Peyer's patch (tissue), 4 donors: Measurements from ENCODE around the gene TNN. TPM values are rescaled to one million over a fixed set of nuclear protein-coding genes. Genes with fewer than 3 reads are reported as not detected.

ENCODE experiments used
- DNase-seq, 3 donors: peaks; one replicate each; pipeline ENCODE4 v3.0.0-alpha.2; 2017 to 2019
- H3K27ac ChIP-seq, 4 donors: fragments of 200-600 bp; sonication (generic); one replicate each; pipeline ENCODE4 v1.5.1; 2016 to 2019
- H3K27me3 ChIP-seq, 2 donors: fragments of 200-600 bp; sonication (generic); one replicate each; pipeline ENCODE4 v1.5.1; 2019
- H3K36me3 ChIP-seq, 3 donors: fragments of 200-600 bp; sonication (generic); one replicate each; pipeline ENCODE4 v1.5.1; 2016 to 2019
- H3K4me1 ChIP-seq, 4 donors: fragments of 200-600 bp; sonication (generic); one replicate each; pipeline ENCODE4 v1.5.1; 2016 to 2019
- H3K4me3 ChIP-seq, 4 donors: fragments of 200-600 bp; sonication (generic); 1 replicate in 3 of 4; 2 replicates in 1 of 4; pipeline ENCODE4 v1.5.1; 2016 to 2019; ENCODE audit warnings: mild to moderate bottlenecking in 1 of 4
- H3K9me3 ChIP-seq, 4 donors: fragments of 200-600 bp; sonication (generic); one replicate each; pipeline ENCODE4 v1.5.1; 2016 to 2019; ENCODE audit warnings: mild to moderate bottlenecking in 1 of 4
- POLR2A ChIP-seq, 2 donors: fragments of 450-650 bp; IDR thresholded peaks; one replicate each; pipeline ENCODE4 v1.5.1; 2017; ENCODE audit warnings: antibody characterized with exemption in 2 of 2, mild to moderate bottlenecking in 2 of 2, moderate library complexity in 2 of 2
- total RNA-seq, 4 donors: library from RNA; depleted of rRNA; stranded (reverse); fragments of >200 nt; gene quantifications; one replicate each; pipeline ENCODE4 v1.1.0, GENCODE V29; 2016
- TF ChIP-seq, protein P1 (sequence below), 6 experiments: fragments of 450-650 bp in 4 of 6; fragments of 200-600 bp in 2 of 6; sonication (generic) in 1 of 6; IDR thresholded peaks; one replicate each; pipeline ENCODE4 v1.5.1; 2017 to 2019; ENCODE audit warnings: antibody characterized with exemption in 6 of 6, mild to moderate bottlenecking in 3 of 6, moderate library complexity in 1 of 6

The TNN gene
- total RNA-seq, 4 donors from 2014 or later: 0.35 to 0.83 TPM; not detected in 2

DNA sequence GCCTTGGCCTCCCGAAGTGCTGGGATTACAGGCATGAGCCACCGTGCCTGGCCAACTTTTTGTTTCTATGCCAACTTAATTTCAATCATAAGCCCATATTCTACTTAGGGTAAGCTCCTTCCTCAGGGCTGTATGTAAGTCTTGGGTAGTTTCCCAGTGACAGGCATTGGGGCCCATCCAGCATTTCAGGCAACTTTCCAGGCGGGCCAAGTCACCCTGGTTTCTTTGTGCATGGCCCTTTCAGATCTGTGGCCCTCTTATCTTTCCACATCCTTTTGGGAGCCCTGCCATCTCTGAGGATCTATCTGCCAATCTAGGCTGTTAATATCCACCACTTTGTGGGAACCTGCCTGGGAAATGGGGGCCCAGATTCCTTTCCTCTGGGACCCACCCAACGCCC lies 58.7 kb downstream of the TNN start:
- no peak for TF ChIP-seq POLR2A (IDR thresholded peaks at IDR 0.05)
- TF ChIP-seq, protein P1, sequence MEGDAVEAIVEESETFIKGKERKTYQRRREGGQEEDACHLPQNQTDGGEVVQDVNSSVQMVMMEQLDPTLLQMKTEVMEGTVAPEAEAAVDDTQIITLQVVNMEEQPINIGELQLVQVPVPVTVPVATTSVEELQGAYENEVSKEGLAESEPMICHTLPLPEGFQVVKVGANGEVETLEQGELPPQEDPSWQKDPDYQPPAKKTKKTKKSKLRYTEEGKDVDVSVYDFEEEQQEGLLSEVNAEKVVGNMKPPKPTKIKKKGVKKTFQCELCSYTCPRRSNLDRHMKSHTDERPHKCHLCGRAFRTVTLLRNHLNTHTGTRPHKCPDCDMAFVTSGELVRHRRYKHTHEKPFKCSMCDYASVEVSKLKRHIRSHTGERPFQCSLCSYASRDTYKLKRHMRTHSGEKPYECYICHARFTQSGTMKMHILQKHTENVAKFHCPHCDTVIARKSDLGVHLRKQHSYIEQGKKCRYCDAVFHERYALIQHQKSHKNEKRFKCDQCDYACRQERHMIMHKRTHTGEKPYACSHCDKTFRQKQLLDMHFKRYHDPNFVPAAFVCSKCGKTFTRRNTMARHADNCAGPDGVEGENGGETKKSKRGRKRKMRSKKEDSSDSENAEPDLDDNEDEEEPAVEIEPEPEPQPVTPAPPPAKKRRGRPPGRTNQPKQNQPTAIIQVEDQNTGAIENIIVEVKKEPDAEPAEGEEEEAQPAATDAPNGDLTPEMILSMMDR (IDR thresholded peaks at IDR 0.05): no peak
- H3K27ac ChIP-seq: no peak overlapping the region
- no peaks in the 10 kb centered on the region for H3K9me3 ChIP-seq
- H3K27me3 ChIP-seq: no peaks in the 10 kb centered on the region
- no peaks in the 10 kb centered on the region for H3K36me3 ChIP-seq
- DNase-seq: no peak
- H3K4me3 ChIP-seq: no peak overlapping the region
- peaks cover 0 to 6% (median 3%) of the 10 kb centered on the region in 4 donors for H3K4me1 ChIP-seq

DNA sequence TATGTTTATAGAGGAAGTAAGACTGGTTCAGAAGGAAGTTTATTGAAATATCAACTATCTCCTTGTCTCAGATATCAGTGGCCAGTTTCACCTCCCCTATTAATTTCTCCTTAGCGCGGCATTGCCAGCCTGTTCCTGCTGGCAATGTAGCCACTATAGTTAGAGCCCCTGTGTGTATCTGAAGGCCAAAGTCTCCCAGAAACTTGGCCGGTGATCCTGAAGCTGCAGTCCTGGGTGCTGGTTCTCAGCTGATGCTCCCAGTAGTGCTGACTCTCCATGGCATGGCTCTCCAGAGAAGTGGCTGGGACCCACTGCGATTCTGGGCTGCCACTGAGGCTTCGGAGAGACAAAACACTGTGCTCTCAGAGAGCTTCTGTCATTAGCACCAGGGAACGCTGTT lies 59.9 kb downstream of the TNN start:
- peaks cover 0 to 6% (median 3%) of the 10 kb centered on the region in 4 donors for H3K4me1 ChIP-seq

DNA sequence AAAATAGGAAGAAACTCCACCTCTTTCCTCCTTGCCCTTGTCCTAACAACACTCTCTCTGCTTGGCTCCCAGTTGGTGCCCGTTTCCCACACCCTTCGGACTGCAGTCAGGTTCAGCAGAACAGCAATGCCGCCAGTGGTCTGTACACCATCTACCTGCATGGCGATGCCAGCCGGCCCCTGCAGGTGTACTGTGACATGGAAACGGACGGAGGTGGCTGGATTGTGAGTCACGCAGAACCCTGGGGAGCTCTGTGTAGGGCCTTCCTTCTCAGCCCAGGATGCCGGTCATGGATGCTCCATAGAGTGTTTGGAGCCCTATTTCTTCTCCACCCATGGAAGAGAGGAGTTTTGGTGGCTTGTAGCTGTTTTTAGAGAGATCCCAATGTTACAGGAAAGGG lies 60.9 kb downstream of the TNN start:
- Histone ChIP-seq H3K27ac (peak overlapping the region in 2 of 4 donors; percentile 36 to 65), H3K27me3 (no peaks in the 10 kb centered on the region), H3K4me3 (no peak overlapping the region), H3K4me1 (peaks cover 0 to 6% (median 3%) of the 10 kb centered on the region in 4 donors), H3K36me3 (no peaks in the 10 kb centered on the region), H3K9me3 (no peaks in the 10 kb centered on the region)
- DNase-seq: no peak
- TF ChIP-seq, protein P1 (IDR thresholded peaks at IDR 0.05): no peak
- no peak for TF ChIP-seq POLR2A (IDR thresholded peaks at IDR 0.05)

More for the DNA sequence above, 59.9 kb downstream of the TNN start:
- H3K36me3 ChIP-seq: no peaks in the 10 kb centered on the region
- no peak overlapping the region for H3K4me3 ChIP-seq
- H3K27ac ChIP-seq: peak overlapping the region in 1 of 4 donors; percentile 65
- H3K9me3 ChIP-seq: no peaks in the 10 kb centered on the region
- H3K27me3 ChIP-seq: no peaks in the 10 kb centered on the region
- no peak for DNase-seq
- TF ChIP-seq, protein P1 (IDR thresholded peaks at IDR 0.05): no peak
- no peak for TF ChIP-seq POLR2A (IDR thresholded peaks at IDR 0.05)

DNA sequence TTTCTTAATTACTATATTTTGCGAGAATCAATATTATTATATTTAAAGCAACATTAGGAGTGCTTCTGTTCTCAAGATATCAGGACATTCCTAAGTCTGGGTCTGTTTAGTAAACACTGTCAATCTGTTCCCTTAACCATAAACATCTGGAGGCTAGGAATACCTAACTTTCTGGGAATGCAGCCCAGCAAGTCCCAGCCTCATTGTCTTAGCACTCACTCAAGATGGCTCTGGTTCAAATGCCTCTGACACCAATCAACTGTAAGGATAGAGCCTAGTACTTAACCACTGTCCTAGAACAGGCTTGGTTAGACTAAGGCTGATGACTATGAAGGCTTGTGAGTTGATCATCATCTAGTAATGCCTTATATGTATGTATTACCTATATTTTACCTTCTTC lies 61.5 kb downstream of the TNN start:
- H3K27me3 ChIP-seq: no peaks in the 10 kb centered on the region
- DNase-seq: no peak
- peaks cover 0 to 6% (median 3%) of the 10 kb centered on the region in 4 donors for H3K4me1 ChIP-seq
- H3K27ac ChIP-seq: peak overlapping the region in 2 of 4 donors; percentile 39 to 65
- no peak overlapping the region for H3K4me3 ChIP-seq
- no peaks in the 10 kb centered on the region for H3K36me3 ChIP-seq
- no peaks in the 10 kb centered on the region for H3K9me3 ChIP-seq
- TF ChIP-seq, protein P1 (IDR thresholded peaks at IDR 0.05): no peak
- no peak for TF ChIP-seq POLR2A (IDR thresholded peaks at IDR 0.05)

DNA sequence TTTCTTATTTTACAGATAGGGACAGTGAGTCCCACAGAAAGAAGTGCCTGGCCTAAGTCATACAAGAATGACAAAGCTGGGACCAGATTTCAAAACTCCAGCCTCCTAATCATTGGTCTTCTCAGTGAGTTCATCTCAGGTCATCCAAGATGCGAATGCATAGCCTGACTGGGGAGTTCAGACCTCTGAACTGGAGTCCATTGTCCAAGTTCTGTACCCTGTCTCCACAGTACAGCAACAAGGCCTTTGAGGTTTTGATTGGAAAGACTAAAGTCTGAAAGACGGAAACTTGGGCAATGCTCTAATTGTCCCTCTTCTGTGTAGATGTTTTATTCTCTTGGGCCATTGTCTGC lies 62.0 kb downstream of the TNN start:
- TF ChIP-seq POLR2A (IDR thresholded peaks at IDR 0.05): no peak
- TF ChIP-seq, protein P1 (IDR thresholded peaks at IDR 0.05): no peak
- Histone ChIP-seq H3K9me3 (no peaks in the 10 kb centered on the region), H3K4me3 (no peak overlapping the region), H3K27ac (peak overlapping the region in 2 of 4 donors; percentile 39 to 65), H3K27me3 (no peaks in the 10 kb centered on the region), H3K4me1 (peaks cover 0 to 6% (median 3%) of the 10 kb centered on the region in 4 donors), H3K36me3 (no peaks in the 10 kb centered on the region)
- DNase-seq: no peak
